GM19193 (cell line): ENCODE results near the gene CRIP2.

Experiments used
- POLR2A ChIP-seq: IDR thresholded peaks from 4 replicates; pipeline ENCODE4 v1.6.1; 2011; ENCODE audit not compliant: insufficient read depth, insufficient read length; ENCODE audit errors: extremely low read depth

Gene CRIP2

DNA sequence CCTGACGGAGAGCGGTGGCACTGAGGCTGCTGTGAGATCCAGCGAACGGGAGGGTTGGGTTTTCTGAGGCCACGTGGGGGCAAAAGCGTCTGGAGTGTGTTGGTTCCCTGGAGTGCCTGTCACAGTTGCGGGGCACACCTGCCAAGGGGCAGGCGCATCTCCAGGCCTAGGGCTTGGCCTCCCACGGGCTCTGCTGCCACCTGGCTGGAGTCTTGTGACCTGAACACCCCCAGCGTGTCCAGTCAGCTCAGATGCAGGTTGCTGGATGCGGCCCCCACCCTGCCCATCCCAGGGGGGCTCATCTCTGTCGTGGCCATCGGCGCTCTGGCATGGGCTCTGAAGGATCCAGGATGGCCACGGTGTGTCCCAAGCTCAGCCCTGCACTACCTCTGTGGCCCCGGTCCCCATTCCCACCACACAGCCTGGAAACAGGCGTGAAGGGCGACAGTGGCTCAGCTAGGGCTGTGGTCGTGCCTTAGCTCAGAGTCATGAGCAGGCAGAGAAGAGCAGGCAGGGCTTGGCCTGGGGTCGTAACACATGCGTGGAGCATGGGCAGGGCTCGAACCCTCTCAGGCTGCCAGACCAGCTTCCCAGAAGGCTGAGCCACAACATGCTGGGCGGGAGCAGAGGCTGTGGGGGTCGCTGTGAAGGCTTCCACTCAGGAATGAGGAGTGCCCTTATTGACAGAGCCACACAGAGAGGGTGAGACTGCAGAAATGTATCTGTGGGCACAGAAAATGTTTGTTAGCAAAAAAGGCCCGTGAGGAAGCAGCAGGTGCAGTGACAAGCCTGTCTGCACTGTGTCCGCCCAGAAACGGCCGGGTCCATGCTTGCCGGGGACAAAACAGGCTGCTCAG lies 23.5 kb upstream of the CRIP2 start:
- TF ChIP-seq POLR2A: no peak

DNA sequence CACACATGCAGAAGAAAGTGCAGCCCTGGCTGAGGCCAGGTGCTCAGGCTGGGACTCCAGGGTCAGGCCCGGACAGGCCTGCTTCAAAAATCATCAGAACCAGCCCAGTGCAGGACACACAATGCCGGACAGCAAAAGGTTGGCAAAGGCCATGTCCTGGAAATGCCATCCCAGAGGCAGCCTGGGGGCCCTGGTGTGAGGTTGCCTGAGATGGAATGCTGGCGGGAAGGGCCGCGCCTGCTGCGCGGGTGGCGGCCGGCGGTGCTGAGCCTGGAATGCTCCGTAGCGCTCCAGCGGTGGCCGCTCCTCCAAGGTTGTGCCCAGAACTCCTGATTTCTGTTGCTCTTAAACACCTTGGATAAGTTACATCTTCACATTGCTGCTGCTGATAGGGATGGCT lies 21.7 kb upstream of the CRIP2 start:
- no peak for TF ChIP-seq POLR2A

DNA sequence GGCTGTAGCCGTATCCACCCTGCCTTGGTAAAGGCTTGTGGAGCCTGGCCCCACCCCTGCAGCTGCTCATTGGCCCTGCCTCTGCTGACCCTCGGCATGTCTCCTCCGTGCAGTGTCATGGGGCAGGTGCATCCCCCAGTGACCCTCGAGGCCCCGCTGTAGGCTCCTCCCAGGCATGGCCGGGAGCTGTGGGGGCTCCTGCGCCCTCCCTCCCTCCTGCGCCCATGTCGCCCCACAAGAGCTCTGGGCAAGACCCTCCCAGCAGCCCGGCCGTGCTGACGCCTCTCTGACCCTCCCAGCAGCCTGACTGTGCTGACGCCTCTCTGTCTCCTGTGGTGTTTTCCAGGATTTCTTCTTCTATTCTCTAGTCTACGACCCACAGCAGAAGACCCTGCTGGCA lies 20.8 kb upstream of the CRIP2 start:
- TF ChIP-seq POLR2A: no peak

DNA sequence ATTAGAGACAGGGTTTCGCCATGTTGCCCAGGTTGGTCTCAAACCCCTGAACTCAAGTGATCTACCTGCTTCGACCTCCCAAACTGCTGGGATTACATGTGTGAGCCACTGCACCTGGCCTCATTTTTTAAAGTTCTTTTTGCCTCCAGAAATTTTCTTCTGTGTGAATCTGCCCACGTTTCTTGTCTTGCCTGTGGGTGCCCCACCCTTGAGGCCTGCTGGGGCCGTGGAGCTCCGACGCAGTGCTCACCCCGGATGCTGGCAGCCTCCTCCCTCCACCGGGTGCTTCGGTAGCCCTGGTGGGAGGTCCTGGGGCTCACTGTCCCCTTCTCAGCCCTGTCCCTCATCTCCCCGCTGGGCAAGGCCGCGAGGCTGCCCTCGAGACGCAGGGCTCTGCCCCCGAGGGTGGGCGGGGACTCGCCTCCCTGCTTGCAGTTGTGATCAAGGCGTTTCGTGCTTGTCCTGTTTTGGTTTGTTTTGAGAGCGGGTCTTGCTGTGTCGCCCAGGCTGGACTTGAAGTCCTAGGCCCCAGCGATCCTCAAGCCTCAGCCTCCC lies 19.5 kb upstream of the CRIP2 start:
- no peak for TF ChIP-seq POLR2A

DNA sequence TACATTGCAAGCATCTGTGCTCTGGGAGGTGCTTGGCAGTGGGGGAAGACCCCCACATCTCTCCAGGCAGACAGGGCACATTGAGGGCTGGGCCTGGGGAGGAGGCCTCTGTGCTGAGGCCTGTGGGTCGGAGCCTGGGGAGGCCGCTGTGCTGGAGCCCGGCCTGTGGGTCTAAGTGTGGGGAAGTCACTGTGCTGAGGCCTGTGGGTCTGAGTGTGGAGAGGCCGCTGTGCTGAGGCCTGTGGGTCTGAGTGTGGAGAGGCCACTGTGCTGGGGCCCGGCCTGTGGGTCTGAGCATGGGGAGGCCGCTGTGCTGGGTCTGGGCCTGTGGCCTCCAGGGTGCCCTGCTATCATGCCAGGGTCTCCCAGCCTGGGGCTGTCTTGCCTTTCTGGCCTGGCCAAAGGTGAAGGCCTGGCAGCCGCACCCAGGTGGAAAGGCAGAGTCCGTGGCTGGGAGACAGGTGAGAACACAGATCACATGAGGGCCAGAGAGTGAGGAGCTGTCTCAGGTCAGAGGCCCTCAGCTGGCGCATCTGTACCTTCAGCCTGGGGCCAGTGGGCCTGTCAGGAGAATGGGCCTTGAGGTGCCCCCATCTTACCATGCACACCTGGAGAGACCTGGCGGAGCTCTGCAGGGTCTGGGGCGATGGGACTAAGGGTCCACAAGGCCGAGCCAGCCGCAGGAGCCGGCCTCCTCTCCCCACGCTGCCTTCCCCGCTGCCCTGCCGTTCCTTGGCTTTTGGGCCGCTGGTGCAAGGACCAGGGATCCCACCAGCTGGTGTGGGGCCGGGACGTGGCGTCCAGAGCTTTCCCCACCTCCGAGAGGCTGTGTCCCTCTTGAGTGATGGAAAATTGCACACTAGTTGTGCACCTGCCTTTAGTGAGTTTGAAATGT lies 18.6 kb upstream of the CRIP2 start:
- no peak for TF ChIP-seq POLR2A

DNA sequence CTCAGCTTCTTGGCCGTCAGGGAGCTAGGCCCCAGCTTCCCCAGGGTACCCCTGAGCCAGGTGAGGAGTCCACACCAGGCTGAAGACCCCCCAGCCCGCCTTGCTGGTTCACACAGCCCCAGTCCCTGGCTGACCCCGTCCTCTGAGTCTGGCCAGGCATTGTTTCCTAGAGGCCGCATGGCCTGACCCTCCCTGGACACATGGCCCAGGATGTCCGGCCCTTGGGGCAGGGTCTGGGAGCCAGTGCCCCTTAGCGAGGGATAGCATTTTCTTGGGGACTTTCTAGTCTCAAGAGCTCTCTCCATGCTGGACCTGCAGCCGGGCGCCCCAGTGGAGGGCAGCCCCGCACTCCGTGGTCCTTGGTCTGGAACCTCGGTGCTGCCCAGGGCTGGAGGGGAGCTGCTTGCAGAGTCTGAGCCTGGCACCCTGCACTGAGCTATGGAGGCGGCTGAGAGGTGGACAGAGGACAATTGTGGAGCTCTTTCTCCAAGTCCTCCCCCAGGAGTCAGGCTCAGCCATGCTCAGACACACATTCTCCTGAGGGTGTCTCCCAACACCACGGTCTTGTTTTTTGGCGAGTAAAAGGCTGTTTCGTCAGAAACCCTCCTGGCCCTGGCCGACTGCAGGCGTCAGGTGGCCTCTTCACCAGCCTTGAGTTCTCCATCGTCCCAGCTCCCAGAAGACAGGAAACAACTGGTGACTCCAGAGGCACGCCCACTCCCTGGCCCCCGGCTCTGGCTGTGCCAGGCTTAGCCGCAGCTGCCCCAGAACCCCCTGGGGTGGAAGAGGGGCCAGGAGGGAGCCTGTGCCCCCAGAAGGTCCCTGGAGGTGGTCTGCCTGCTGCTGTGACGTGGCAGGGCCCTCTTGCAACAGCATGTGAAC lies 17.6 kb upstream of the CRIP2 start:
- TF ChIP-seq POLR2A: no peak

DNA sequence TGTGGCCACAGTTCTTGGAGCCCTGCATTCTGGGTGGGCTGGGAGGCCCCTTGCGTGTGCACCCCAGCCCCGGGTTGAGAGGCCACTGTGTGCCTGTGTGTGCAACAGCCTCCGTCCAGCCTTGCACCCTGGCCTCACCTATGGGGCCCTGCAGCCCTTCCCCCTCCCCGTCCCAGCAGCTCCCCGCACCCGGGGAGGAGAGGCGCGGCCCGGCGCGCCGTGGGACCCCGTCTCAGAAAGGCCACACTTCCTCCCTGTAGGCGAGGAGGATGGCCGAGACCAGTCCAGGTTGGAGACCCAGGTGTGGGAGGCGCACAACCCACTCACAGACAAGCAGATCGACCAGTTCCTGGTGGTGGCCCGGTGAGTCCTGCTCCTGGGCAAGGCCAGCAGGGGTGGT lies 16.6 kb upstream of the CRIP2 start:
- TF ChIP-seq POLR2A: no peak

DNA sequence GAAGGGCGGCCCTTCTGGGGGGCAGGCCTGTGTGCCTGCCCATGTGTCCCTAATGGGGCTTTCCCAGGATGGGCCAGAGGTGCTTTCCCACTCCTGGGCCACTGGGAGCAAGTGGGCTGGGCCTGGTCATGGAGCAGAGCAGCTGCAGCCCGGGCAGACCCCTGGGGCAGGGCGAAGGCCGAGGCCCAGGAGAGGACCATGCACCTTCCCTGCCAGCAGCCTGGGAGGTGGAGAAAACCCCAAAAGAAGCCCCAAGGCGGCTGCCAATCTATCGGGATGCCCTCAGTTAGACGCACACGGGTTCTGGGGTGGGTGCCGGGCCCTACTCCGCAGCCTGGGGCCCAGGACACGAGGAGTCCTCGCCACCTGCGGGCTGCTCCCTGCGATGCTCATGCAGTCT lies 16.1 kb upstream of the CRIP2 start:
- no peak for TF ChIP-seq POLR2A

DNA sequence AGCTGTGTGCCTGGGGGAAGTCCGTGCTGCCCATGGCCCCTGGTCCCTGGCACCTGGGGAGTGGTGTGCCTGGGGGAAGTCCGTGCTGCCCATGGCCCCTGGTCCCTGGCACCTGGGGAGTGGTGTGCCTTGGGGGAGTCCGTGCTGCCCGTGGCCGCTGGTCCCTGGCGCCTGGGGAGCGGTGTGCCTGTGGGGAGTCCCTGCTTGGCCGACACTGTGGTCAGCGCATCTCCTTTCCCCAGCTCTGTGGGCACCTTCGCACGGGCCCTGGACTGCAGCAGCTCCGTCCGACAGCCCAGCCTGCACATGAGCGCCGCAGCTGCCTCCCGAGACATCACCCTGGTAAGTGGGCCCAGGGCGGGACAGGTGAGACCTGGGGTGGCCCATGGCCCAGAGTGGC lies 14.5 kb upstream of the CRIP2 start:
- no peak for TF ChIP-seq POLR2A

DNA sequence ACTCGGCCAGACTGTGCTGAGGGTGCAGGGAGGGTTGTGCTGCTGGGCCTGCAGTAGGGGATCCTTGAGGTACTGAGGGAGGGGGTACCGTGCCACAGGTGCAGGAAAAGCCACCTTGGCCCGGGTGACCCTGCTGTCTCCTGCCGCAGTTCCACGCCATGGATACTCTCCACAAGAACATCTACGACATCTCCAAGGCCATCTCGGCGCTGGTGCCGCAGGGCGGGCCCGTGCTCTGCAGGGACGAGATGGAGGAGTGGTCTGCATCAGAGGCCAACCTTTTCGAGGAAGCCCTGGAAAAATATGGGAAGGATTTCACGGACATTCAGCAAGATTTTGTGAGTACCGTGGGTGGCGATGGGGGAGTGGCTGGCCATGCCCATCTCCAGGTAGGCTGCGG lies 14.0 kb upstream of the CRIP2 start:
- TF ChIP-seq POLR2A: no peak

DNA sequence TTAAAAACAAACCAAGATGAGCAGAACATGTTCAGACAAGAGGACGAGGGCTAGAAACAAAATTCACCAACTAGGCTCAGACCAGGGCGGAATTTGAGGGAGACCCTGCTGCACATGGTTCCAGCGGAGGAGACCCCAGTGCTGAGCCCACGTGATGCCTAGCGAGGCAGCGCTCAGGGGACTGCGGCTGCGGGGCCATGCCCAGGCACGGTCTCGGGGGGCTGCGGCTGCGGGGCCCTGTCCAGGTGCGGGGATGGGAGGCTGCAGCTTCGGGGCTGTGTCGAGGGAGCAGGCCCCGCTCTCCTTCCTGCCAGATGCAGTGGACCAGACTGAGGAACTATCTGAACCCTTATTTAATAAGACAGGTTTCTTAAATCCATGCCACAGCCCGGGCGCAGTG lies 12.7 kb upstream of the CRIP2 start:
- no peak for TF ChIP-seq POLR2A

DNA sequence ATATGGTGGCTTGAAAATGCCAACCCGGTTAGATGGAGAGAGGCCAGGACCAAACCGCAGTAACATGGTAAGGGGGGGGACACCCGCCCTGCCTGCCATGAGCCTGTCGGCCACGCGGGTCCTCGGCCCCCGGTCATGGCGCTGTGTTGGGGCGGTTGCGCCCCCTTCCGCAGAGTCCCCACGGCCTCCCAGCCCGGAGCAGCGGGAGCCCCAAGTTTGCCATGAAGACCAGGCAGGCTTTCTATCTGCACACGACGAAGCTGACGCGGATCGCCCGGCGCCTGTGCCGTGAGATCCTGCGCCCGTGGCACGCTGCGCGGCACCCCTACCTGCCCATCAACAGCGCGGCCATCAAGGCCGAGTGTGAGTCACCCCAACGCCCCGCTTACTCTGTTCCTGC lies 10.1 kb upstream of the CRIP2 start:
- TF ChIP-seq POLR2A: no peak

DNA sequence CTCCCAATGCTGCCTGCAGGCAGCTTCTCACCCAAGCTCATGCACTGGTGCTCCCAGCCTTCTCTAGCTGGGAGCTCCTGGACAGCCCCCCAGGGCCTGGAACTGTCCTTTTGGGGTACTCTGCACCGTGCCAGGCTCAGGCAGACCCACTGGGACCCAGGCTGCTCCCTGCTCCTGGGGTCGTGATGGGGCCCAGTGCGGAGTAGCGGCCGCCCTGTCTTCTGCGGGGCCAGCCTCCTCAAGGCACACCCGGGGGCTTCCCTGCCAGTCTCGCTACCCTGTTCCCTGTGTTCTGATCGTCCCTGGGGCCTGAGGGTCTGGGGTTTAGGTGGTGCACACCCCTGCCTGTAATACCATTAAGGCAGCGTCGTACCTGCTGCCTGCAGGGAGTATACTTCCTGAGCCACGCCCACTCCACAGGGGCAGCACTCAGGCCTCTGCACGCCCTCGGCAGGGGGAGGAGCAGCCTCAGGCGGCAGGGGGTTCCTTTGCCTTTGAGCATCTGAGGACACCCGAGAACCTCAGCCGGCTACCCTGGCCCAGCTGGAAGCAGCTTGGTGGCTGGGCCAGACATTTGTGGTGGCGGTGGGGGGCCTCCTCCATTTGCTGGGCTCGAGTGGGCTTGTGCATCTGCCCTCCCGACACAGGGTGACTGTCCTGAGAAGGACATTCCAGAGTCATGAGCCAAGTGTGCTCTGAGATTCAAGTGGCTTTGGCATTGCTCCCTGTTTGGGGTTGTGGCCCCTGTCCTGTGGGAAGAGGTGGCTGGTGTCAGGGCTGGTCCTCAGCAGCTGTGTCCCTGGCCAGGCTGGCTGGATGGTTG lies 9.2 kb upstream of the CRIP2 start:
- no peak for TF ChIP-seq POLR2A

DNA sequence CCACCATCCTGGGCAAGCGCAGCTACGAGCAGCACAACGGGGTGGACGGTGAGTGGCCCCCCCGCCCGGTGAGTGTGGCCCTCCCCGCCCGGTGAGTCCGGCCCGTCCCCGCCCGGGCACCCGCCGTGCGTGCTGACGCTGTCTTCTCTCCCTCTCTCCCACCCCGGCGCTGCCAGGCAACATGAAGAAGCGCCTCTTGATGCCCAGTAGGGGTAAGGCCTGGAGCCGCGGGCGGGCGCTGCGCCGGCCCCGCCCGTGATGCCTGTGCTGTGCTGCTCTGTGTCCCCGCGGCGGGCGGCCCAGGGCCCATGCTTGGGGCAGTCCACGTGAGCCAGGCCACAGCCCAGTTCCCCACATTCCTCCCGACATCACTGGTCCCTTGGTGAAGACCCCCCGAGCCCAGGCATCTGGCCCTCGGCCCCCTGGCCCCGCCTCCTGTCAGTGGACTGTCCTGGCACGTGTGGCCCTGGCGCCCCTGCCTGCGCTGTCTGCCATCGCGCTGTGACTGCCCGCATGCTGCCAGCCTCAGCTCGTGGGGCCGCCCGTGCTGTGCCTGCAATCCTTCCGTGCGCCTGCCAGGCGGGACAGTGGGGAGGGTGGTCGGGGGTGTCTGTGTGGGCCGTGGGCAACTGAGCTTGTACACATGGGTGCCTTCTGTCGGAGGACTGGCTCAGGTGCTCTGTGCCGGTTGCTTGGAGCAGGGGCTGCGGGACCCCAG lies 7.9 kb upstream of the CRIP2 start:
- TF ChIP-seq POLR2A: no peak
